ENCODE results near the gene HDDC2.
"Not testable (repeated sequence)": the region's sequence is repeated elsewhere in the genome, so short reads cannot be mapped to it uniquely, and the experiment has no call there.

Gene HDDC2

DNA sequence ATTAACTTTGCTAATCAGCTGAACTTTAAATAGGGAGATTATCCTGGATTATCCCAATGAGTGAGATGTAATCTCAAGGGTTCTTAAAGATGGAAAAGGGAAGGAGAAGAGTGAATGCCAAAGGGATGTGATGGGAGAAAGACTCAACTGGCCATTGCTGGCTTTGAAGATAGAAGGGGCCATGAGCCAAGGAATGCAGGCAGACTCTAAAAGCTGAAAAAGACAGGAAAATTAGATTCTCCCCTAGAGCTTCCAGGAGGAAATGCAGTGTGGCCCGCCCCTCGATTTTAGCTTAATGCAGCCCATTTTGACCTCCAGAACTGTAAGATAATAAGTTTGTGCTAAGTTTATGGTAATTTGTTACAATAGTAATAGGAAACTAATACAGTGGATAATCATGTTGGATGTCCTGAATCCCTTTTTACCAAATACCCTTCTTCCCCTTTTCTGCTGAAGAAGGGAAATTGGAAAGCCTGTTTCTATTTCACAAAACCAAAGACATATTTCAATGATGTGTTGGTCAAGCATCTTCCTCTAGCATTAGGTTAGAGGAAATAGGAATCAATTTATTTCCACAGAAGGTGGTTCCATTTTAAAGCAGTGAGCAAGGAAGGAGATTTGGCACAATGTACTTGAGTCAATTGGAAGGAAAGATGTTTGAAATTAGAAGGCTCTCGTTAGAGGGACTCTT is 3.3 kb upstream of the HDDC2 start:
- DNase-seq: no peak

DNA sequence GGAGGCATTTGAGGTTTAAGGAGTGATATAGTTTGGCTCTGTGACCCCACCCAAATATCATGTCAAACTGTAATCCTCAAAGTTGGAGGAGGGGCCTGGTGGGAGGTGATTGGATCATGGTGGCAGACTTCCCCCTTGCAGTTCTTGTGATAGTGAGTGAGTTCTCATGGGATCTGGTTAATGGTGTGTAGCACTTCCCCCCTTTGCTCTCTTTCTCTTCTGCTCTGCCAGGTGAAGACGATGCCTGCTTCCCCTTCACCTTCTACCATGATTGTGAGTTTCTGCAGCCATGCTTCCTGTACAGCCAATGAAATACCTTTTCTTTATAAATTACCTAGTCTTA is 1.7 kb upstream of the HDDC2 start:
- DNase-seq: no peak

DNA sequence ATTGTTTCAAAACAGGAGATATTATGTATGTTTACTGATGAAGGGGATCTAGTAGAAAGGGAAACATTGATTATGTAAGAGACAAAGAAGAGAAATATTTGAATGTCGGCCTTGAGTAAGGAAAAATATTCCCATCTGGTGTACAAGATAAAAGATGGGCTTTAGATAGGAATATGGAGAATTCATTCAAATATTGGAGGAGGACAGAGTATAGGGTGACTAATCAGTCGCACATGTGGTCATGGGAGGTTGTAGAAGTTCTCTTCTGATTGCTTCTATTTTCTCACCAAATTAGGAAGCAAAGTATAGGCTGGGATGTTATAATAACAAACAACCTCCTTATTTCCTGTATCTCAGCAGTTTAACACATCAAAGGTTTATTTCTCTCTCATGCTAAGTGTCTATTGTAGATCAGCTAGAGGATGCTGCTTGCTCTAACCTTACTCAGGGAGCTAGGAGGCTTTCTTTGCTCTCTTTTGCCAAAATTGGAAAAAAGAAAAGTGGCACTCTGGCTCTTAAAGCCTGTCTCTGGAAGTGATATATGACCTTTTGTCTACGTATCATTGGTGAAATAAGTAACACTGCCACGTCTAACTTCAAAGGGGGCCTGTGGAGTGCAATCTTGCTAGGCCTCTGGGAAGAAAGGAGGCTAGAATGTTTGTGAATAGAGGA is 1.2 kb upstream of the HDDC2 start:
- DNase-seq: no peak

DNA sequence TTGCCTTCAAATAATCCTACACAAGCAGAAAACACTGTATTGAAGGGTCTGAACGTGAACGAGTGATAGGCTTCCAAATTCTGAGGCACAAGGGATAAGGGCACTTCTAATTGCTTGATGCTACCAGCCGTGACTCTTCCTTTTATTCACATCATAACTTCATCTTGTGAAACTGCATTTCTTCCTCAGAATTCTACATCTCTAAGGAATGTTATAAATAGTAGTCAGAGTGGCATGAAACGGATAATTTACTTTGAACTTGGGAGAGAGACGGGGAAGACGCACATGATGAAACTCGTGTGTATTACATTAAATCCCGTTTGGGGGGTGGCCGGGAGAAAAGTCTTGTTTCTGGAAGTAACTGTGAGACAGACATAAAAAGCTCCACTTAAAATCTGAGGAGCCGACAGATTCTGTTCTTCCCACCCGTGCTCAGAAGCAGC is 754 bp downstream of the HDDC2 start:
- DNase-seq: no peak

DNA sequence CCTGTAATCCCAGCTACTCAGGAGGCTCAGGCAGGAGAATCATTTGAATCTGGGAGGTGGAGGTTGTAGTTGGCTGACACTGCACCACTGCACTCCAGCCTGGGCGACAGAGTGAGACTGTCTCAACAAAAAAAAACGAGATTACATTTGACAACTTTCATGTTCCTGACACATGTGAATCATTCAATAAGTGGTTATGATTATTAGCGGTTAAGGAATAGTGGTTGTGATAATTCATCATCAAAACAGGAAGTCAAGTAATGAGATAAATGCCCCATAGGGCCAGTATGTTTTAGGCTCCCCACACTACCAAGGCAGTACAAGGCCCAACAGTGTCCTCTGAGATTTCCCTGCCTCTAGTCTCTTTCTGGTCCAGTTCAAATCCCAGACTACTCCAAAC is 2.5 kb downstream of the HDDC2 start:
- DNase-seq: no peak

DNA sequence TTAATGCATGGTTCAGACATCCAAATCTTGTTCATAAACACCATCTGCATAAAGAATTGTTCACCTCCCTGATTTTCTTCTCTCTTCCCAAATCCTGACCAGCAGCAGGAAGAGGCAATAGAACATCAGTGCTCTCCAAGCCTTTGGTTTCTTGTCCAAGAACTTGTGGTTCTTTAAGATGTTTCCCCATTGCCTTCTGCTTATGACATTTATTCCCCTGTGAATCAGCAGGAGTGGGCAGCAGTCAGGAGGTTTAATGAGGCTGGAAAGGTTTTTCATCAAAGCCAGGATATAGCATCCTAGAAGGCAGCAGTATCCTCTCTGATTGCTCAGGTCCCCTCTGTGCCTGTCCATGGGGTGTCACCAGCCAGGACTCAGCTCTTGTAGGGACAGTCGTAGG is 5.3 kb downstream of the HDDC2 start:
- no peak for DNase-seq

DNA sequence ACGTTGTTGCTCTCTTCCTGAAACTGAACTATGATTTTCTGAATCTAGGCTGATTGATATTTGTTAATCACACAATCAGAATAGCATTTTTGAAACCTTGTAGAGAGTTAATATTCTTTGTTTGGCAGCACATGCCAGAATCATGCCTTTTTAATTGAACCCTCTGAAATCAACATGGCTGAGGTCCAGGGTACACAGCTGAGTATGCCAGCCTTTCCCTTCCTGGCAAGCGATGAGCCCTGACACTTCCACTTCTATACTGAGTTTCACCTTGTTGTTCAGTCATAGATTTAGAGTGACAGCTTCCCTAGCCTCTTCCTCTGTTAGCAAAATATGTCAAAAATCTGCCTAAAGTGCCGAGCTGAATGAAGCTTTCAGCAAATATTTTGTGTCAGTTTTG is 6.8 kb downstream of the HDDC2 start:
- DNase-seq: no peak

DNA sequence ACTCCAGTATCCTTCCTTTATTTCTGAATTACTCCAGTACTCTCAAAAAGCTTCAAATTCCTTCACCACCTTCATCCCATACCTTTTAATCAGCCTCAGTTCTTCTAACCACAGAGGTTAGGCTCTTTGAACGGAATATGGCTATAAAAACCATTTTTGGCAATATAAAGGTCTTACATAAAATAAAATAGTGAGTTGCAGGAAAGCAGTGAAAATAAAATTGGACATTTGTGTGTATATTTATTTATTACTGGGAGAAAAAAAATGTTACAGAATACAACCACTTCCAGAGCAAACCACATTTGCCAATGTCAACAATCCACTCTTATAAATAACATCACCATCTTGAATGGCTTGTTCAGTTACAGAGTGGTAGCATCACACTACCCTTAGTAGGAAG is 7.7 kb downstream of the HDDC2 start:
- DNase-seq: no peak

DNA sequence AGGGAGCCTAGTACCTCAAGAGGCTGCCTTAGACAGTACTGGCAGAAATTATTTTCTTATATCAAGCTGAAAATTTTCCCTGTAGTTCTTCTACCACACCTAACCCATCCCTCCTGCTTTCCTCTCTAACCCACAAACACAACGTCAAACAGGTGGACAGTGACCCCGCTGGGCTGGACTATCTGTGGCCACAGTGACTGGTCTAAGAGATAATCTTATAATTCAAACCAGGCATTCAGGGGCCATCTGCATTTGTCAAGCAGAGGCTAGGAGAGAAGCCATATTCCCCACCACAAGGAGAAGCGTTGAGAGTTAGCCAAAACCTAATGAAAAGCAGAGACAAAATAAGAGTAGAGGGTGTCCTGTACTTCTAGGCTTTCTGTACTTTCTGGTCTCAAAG is 8.2 kb downstream of the HDDC2 start:
- DNase-seq: no peak

DNA sequence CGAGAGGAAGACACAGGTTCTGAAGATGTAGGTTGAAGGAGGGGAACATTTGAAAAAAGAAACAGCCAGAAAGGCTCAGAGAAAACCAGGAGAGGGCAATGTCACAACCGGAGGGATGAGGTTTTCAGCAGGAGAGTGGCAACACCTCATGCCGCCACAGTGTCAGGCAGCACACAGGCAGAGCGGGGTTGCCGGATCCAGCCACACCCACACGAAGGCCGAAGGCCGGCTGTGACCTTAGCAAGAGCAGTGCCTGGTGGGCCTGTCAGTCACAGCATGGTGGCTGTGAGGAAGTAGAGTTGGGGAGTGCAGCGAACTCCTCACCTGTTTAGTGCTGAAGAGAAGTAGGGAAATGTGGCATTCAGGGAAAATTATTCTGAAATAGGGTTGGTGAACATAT is 14.0 kb downstream of the HDDC2 start:
- DNase-seq: no peak

DNA sequence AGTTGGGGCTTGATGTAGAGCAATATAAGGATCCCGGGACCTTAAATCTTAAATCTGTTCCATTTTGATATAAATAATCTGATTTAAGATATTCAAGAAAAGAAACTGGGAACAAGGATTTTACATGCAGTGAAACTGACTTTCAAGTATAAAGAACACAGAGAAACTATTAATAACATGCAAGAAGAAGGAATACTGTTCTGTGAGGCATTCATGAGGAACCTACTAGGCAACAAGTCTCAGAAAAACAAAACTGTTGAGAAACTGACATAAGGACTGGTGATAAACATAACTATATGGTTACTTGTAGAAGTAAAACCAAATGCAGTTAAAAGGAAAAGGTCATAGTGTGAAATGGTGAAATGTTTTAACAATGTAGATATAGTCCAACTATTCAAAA is 15.8 kb downstream of the HDDC2 start:
- no peak for DNase-seq

DNA sequence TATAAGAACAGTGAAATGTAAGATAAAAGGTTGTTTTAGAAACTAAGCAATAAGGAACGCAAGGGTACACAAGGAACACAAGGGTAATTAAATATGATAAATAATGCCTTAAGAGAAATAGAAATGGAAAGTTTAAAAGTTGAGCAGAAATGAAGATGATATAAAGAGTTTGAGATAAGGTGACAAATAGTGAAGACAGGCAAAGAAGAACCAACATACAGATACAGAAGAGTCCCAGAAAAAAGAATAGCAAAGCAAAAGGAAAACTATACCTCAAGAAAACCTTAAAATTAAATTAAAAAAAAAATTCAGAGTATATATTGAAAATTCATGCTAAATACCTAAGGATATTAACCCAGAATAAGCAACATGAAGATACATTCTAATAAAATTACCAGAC is 16.4 kb downstream of the HDDC2 start:
- no peak for DNase-seq

DNA sequence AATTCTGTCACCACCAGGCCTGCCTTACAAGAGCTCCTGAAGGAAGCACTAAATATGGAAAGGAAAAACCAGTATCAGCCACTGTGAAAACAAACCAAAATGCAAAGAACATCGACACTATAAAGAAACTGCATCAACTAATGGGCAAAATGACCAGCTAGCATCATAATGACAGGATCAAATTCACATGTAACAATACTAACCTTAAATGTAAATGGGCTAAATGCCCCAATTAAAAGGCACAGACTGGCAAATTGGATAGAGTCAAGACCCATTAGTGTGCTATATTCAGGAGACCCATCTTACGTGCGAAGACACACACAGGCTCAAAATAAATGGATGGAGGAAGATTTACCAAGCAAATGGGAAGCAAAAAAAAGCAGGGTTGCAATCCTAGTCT is 19.3 kb downstream of the HDDC2 start:
- DNase-seq: not testable (repeated sequence)

DNA sequence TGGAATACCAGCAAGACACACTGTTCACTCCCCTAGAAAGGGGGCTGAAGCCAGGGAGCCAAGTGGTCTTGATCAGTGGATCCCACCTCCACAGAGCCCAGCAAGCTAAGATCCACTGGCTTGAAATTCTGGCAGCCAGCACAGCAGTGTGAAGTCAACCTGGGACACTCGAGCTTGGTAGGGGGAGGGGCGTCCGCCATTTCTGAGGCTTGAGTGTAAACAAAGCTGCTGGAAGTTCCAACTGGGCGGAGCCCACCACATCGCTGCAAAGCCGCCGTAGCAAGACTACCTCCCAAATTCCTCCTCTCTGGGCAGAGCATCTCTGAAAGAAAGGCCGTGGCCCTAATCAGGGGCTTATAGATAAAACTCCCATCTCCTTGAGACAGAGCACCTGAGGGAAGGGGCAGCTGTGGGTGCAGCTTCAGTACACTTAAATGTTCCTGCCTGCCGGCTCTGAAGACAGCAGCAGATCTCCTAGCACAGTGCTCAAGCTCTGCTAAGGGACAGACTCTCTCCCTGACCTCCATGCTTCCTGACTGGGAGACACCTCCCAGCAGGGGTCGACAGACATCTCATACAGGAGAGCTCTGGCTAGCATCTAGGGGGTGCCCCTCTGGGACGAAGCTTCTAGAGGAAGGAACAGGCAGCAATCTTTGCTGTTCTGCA is 21.3 kb downstream of the HDDC2 start:
- DNase-seq: not testable (repeated sequence)

DNA sequence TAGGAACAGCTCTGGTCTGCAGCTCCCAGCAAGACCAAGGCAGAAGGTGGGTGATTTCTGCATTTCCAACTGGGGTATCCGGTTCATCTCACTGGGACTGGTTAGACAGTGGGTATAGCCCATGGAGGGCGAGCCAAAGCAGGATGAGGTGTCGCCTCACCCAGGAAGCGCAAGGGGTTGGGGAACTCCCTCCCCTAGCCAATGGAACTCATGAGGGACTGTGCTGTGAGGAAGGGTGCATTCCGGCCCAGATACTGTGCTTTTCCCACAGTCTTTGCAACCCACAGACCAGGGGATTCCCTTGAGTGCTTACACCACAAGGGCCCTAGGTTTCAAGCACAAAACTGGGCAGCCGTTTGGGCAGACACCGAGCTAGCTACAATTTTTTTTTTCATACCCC is 21.8 kb downstream of the HDDC2 start:
- no peak for DNase-seq

DNA sequence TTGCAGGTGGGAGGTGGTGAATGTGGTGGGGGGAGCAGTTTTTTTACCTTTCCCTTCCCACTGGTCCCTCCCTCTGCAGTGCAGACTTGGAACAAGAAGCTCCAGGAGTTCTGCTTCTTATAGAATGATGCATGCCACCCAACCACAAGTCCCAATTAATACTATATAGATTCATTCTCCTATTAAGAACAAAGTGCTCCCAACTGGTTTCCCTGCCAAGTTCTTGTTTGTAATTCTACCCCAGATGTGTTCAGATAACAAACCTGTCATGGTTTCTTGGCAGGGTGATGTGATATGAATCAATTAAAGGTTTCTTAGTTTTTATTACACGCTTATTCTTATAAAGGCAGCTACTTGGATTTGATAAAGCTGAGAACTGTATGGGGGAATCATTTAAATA is 23.9 kb downstream of the HDDC2 start:
- DNase-seq: no peak

DNA sequence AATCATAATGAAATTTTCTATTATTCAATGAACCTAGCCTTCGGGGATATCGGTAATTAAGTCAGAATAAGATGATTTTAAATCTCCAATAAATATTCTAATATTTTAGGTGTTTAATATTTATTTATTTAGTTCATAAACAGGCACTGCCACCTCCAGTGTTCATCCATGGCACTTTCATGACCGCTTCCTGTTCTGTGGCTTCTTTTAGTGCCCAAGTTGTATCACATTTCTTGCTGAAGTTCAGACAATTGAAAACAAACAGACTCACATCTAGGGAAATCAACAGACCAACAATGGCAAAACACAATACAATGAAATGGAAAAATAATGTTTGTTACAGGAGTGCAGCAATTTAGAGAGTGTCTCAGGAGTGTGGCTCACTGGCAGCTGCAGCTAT is 26.0 kb downstream of the HDDC2 start:
- DNase-seq: no peak

DNA sequence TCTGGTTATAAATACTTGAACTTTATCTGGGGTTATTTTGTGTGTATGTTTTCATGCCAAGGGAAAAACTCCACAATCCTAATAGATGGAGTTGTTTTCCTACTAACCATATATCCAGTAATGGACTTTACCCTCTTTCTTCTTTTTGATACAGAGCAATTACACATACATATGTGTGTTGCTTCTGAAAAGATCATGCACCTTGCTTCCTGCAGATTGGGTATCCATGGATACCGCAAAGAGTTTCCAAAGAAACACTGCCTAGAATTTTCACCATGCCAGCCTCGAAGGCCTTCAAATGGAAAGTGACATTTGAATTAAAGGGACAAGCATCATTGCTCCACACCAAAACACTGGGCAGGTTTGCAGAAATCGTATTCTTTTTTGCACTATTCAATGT is 26.8 kb downstream of the HDDC2 start:
- no peak for DNase-seq

DNA sequence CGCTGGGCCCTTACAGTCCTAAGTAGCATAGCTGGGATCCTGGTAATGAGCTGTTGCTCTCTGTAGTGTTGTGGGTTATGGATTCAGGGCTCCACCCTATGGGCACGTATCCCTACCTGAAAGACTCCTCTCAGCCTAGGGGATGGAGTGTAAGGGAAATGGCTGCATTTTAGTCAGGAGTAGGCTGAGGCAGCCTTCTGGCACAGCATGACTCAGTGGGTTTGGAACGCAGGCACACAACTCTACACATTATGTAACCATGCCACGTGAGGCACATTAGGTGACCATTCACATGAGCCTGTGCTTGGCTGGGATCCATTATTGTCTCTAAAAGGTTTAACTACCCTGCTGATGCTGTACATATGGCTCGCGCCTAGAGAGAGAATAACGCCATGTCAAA is 27.8 kb downstream of the HDDC2 start:
- DNase-seq: peak; percentile 42

DNA sequence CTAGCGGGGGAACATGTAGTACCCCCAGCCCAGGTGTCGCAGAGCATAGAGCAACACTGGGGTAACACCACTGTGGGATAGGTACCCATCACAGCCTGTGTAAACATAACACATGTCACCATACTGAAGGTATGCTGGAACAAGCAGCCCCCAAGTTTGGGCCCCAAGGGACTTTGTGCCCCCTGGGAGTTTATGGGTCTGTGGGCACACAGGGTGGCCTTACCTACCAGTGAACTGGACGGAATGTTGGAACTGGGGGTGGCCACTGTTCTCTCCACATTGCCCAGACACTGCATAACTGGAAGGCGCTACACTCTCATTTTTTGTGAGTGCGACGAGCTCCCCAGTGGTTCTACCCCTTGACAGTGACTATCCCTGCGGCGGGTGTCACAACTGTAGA is 28.5 kb downstream of the HDDC2 start:
- DNase-seq: no peak

DNA sequence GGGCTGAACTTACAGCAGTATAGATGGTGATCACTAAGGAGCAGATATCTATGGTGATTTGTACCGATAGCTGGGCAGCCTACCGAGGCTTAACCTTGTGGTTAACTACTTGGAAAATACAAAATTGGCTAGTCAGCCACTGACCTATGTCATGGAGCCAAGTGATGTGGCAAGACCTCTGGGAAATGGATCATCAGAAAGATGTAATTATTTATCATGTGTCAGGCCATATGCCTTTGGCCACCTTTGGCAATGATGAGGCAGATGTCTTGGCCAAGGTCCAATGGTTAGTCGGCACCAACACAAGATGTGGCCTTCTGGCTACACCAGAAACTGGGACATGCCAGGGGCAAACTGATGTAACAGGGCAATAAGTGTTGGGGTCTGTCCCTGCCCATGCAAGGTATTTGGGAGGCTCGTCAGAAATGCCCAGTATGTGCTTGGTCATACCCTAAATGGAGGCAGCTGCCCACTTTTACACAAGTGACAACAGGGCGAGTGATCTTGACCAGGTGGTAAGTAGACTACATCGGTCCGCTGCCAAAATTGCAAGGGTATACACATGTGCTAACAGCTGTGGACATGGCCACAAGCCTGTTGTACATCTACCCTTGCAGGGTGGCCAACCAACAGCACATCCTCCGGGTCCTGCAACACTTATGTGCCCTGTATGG is 30.1 kb downstream of the HDDC2 start:
- DNase-seq: no peak

DNA sequence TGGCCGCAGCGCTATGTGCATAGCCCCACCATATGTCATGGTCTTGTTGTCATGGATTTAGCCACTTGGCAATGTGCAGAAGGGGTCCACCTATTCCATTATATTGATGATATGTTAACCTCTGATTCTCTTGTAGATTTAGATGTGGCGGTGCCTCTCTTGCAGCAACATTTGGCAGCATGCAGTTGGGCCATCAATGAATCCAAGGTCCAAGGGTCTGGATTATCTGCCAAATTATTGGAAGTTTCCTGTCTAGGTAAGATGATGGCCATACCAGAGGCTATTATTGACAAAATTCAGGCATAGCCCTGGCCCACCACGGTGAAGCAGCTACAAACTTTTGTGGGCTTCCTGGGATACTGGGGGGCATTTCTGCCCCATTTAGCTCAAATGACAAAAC is 31.4 kb downstream of the HDDC2 start:
- DNase-seq: no peak

DNA sequence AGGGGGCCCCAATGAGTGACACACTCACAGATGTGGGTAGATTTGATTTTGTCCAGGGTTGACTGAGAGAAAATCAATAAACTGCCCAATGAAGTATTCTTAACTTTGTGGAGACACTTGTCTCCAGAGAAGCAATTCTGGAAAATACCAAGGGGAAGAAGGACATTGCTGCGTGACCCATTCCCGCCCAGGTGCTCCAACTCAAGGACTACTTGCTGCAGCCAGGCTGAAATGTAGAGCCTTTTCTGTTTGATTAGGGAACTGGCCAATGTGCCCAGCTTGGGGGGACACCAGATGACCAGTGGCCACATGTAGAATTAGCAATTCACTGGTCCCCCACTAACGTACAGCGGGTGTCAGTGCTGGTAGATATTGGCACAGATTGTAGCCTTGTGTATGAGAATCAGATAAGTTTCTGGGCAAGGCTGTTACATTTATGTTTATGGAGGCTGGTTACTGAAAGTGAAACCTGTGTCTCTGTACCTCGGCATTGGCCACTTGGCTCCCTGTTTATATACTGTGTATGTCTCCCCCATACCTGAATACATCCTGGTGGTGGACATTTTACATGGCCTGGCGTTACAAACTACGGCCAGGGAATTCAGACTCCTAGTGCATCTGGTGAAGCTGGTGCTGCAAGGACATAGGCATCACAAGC is 32.3 kb downstream of the HDDC2 start:
- DNase-seq: no peak

DNA sequence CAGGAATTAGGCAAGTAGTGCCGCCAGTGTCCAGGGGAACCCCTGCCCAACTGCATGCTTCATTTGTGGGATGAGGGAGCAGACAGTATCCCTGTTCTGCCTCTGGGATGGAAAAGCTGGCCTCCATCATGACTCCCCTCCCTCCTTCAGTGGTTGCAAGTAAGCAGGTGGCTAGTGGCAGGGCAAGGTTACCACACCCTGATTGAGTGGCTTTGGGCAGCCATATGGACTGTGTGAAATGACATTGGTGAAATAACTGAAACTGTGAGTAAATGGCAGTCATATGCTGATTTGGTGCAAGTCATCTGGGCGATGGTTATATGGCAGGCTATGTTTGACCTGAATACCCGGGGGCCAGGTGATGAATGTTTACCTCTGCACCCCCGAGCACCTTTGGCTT is 33.0 kb downstream of the HDDC2 start:
- no peak for DNase-seq
